K562 (cell line): ENCODE results near the gene BCL2L15. TPM values are rescaled to one million over a fixed set of nuclear protein-coding genes. Genes with fewer than 3 reads are reported as not detected.

ENCODE experiments used
- BRCA1 ChIP-seq, 2 experiments: fragments of 450-650 bp in 1 of 2; sonication (generic) in 1 of 2; formaldehyde crosslinking in 1 of 2; IDR thresholded peaks; 2 replicates each; pipeline versions ENCODE4 v1.5.0 to v1.6.1; 2017 to 2020; ENCODE audit warnings: mild to moderate bottlenecking in 1 of 2, missing genetic modification reagents in 1 of 2
- BRF2 ChIP-seq: IDR thresholded peaks from 3 replicates; pipeline ENCODE4 v1.6.1; 2011; ENCODE audit warnings: borderline replicate concordance, mild to moderate bottlenecking; ENCODE audit not compliant: insufficient read length, insufficient read depth
- CHD4 ChIP-seq: fragments of 200-600 bp; sonication (generic); IDR thresholded peaks from 3 replicates; pipeline ENCODE4 v1.6.1; 2012; ENCODE audit warnings: low read depth, mild to moderate bottlenecking, mixed read lengths, low read length, inconsistent platforms; ENCODE audit not compliant: insufficient read depth, insufficient replicate concordance, poor library complexity, severe bottlenecking
- E2F4 ChIP-seq: sonication (generic); formaldehyde crosslinking; IDR thresholded peaks from 2 replicates; pipeline ENCODE4 v1.8.0; 2022; ENCODE audit warnings: mild to moderate bottlenecking, low read depth, missing genetic modification reagents
- MTA3 ChIP-seq: fragments of 450-650 bp; formaldehyde crosslinking; IDR thresholded peaks from 2 replicates; pipeline ENCODE4 v1.6.1; 2017; ENCODE audit warnings: mild to moderate bottlenecking, borderline replicate concordance
- NCOA6 ChIP-seq: fragments of 450-650 bp; IDR thresholded peaks from 2 replicates; pipeline ENCODE4 v1.6.1; 2017; ENCODE audit warnings: mild to moderate bottlenecking
- PHB ChIP-seq: fragments of 250-450 bp; sonication (Bioruptor Pico); IDR thresholded peaks from 2 replicates; pipeline ENCODE4 v1.5.0; 2021
- RBM17 ChIP-seq: fragments of 200-400 bp; formaldehyde crosslinking; IDR thresholded peaks from 2 replicates; pipeline ENCODE4 v1.6.1; 2017; ENCODE audit warnings: low read depth, mild to moderate bottlenecking, low read length, borderline replicate concordance
- SIN3A ChIP-seq, 2 experiments: fragments of 150-350 bp in 1 of 2; IDR thresholded peaks; 2 replicates each; pipeline ENCODE4 v1.6.1; 2011 to 2016; ENCODE audit warnings: borderline replicate concordance in 2 of 2, low read depth in 2 of 2, low read length in 2 of 2, mild to moderate bottlenecking in 2 of 2, moderate library complexity in 2 of 2; ENCODE audit not compliant: control insufficient read depth in 1 of 2
- SIX5 ChIP-seq, 2 experiments: IDR thresholded peaks; 2 replicates each; pipeline ENCODE4 v1.6.1; 2011; ENCODE audit warnings: low read length in 2 of 2, borderline replicate concordance in 1 of 2, low read depth in 1 of 2, mild to moderate bottlenecking in 1 of 2, moderate library complexity in 1 of 2; ENCODE audit not compliant: insufficient read depth in 1 of 2
- STAG1 ChIP-seq: sonication (generic); formaldehyde crosslinking; IDR thresholded peaks from 2 replicates; pipeline ENCODE4 v1.5.0; 2020; ENCODE audit warnings: missing genetic modification reagents, borderline replicate concordance
- ZBED1 ChIP-seq: IDR thresholded peaks from 2 replicates; pipeline ENCODE4 v1.6.1; 2014
- ZNF318 ChIP-seq, 2 experiments: fragments of 450-650 bp; IDR thresholded peaks; 2 replicates each; pipeline ENCODE4 v1.6.1; 2016; ENCODE audit warnings: mild to moderate bottlenecking in 2 of 2, borderline replicate concordance in 1 of 2, low read depth in 1 of 2, moderate library complexity in 1 of 2
- ZNF408 ChIP-seq: fragments of 250-450 bp; sonication (Bioruptor Pico); IDR thresholded peaks from 2 replicates; pipeline ENCODE4 v1.4.0; 2020; ENCODE audit warnings: low read depth, mild to moderate bottlenecking, moderate library complexity
- ZNF766 ChIP-seq: fragments of 200-800 bp; sonication (Bioruptor generic); conservative IDR thresholded peaks from 2 replicates; pipeline ENCODE4 v1.6.1; 2016; ENCODE audit warnings: missing genetic modification characterization, missing compliant biosample characterization
- polyA plus RNA-seq, 8 experiments: library from polyadenylated mRNA; depleted of rRNA in 4 of 8; stranded (reverse) in 5 of 8; unstranded in 3 of 8; fragments of >200 nt; fragmentation: Nextera tagmentation in 2 of 8; fragmentation: Illumina TruSeq in 1 of 8; extraction: Ambion mirVana in 2 of 8; extraction: Trizol in 1 of 8; gene quantifications; 2 replicates each; pipeline versions ENCODE4 v1.2.1 to v1.2.3, GENCODE V29; 2011 to 2014; ENCODE audit warnings: inconsistent platforms in 1 of 8, missing spikeins in 1 of 8
- total RNA-seq, 7 experiments: library from RNA; depleted of rRNA in 6 of 7; stranded (reverse); fragments of >200 nt in 6 of 7; fragmentation: Illumina TruSeq in 2 of 7; extraction: Trizol in 2 of 7; gene quantifications; 2 replicates each; pipeline versions ENCODE4 v1.2.1 to v1.2.3, GENCODE V29; 2011 to 2021; ENCODE audit warnings: low replicate concordance in 1 of 7

BCL2L15 gene
- total and polyA plus RNA-seq, 9 of the 15 experiments (the other 6 are each of a cell fraction or from before 2014, with no cell fraction given) = 0.06 to 0.42 (median 0.28) TPM; not detected in 1

- TF ChIP-seq BRCA1 (IDR thresholded peaks at IDR 0.05) (no peak), BRCA1 (CRISPR knock-in tag; IDR thresholded peaks at IDR 0.05) (no peak), SIN3A (IDR thresholded peaks at IDR 0.05; ENCODE audit: borderline replicate concordance in 2 of 2, control insufficient read depth in 1 of 2, low read depth in 2 of 2, low read length in 2 of 2) (peak; percentile 68 to 98), ZNF318 (IDR thresholded peaks at IDR 0.05; ENCODE audit: borderline replicate concordance in 1 of 2, low read depth in 1 of 2) (no peak; a peak in 1 of 4 replicates), MTA3 (peak; percentile 95), RBM17 (no peak), STAG1 (CRISPR knock-in tag) (no peak), ZNF408 (CRISPR knock-in tag) (no peak), ZBED1 (no peak; the same call in 1 of the 2 replicates), PHB (CRISPR knock-in tag) (0 out of 2 replicates have a peak, but pooled peaks have one; percentile 22), NCOA6 (no peak), BRF2 (no peak), SIX5 (IDR thresholded peaks at IDR 0.05; ENCODE audit: borderline replicate concordance in 1 of 2, insufficient read depth in 1 of 2, low read depth in 1 of 2, low read length in 2 of 2) (peak; percentile 69 to 70; a peak in 3 of 4 replicates), ZNF766 (CRISPR knock-in tag) (peak; percentile 84), CHD4 (no peak), E2F4 (peak; percentile 59; the same call in 1 of the 2 replicates)
Measured at GRCh38 chr1:113928941-113929749, 41.8 kb upstream of the BCL2L15 start, which contains the start of gene HIPK1 (continued).
